GM21576 (cell line): ENCODE data around the gene TRANK1.
A peak's percentile ranks its signal among the peaks of the same experiment; 100 is the strongest.

Source experiments
- ATAC-seq: cut with Tn5 transposase; IDR thresholded peaks from one replicate; pipeline ENCODE4 v1.9.1; 2021; ENCODE audit warnings: mild to moderate bottlenecking, moderate library complexity; ENCODE audit not compliant: unreplicated experiment

TRANK1 gene

GRCh38 chr3:36859494-36859893 is 85.4 kb downstream of the TRANK1 start:
- no peak for ATAC-seq

GRCh38 chr3:36852071-36852470 is 92.8 kb downstream of the TRANK1 start:
- ATAC-seq, result no peak

- no peak for ATAC-seq
Measured at GRCh38 chr3:36850743-36851142, 94.1 kb downstream of the TRANK1 start.

- ATAC-seq, result no peak
Measured at GRCh38 chr3:36846406-36846805, 98.4 kb downstream of the TRANK1 start.

GRCh38 chr3:36843065-36844051 is 101.5 kb downstream of the TRANK1 start:
- ATAC-seq, result peak; percentile 73

GRCh38 chr3:36842275-36842674 is 102.6 kb downstream of the TRANK1 start:
- no peak for ATAC-seq

- no peak for ATAC-seq
Measured at GRCh38 chr3:36840453-36840921, 104.4 kb downstream of the TRANK1 start.

- ATAC-seq, result no peak
Measured at GRCh38 chr3:36837089-36837488, 107.8 kb downstream of the TRANK1 start.

- no peak for ATAC-seq
Measured at GRCh38 chr3:36833160-36833814, 111.6 kb downstream of the TRANK1 start.

GRCh38 chr3:36832406-36832805 is 112.4 kb downstream of the TRANK1 start:
- ATAC-seq, result no peak

- ATAC-seq, result no peak
Measured at GRCh38 chr3:36827133-36827532, 117.7 kb downstream of the TRANK1 start.

GRCh38 chr3:36826240-36826639 is 118.6 kb downstream of the TRANK1 start:
- ATAC-seq, result no peak

GRCh38 chr3:36824443-36824842 is 120.4 kb downstream of the TRANK1 start:
- ATAC-seq, result no peak

GRCh38 chr3:36823806-36824205 is 121.0 kb downstream of the TRANK1 start:
- ATAC-seq, result no peak

- ATAC-seq, result no peak
Measured at GRCh38 chr3:36820083-36820482, 124.8 kb downstream of the TRANK1 start.

- ATAC-seq, result no peak
Measured at GRCh38 chr3:36817806-36818533, 126.9 kb downstream of the TRANK1 start.

- ATAC-seq, result no peak
Measured at GRCh38 chr3:36815375-36815774, 129.5 kb downstream of the TRANK1 start.

- ATAC-seq, result no peak
Measured at GRCh38 chr3:36814776-36815175, 130.1 kb downstream of the TRANK1 start.

GRCh38 chr3:36814066-36814717 is 130.7 kb downstream of the TRANK1 start:
- ATAC-seq, result no peak

- no peak for ATAC-seq
Measured at GRCh38 chr3:36813305-36813704, 131.5 kb downstream of the TRANK1 start.

GRCh38 chr3:36812240-36812639 is 132.6 kb downstream of the TRANK1 start:
- no peak for ATAC-seq
